Hepatocyte (in vitro differentiated cells): ENCODE results near the gene SHROOM3. TPM values are rescaled to one million over a fixed set of nuclear protein-coding genes. Genes with fewer than 3 reads are reported as not detected.

Source experiments
- DNase-seq: peaks from one replicate; pipeline ENCODE4 v3.0.0-alpha.2; 2016; ENCODE audit warnings: low spot score
- H2AFZ ChIP-seq: fragments of 200-600 bp; sonication (generic); 2 replicates; pipeline ENCODE4 v1.6.0; 2016; ENCODE audit warnings: antibody characterized with exemption, mild to moderate bottlenecking
- H3K27ac ChIP-seq: fragments of 200-600 bp; sonication (generic); 2 replicates; pipeline ENCODE4 v1.5.1; 2016; ENCODE audit warnings: mild to moderate bottlenecking
- H3K27me3 ChIP-seq: fragments of 200-600 bp; sonication (generic); 2 replicates; pipeline ENCODE4 v1.6.1; 2016
- H3K36me3 ChIP-seq: fragments of 200-600 bp; sonication (generic); replicated peaks from 2 replicates; pipeline ENCODE4 v1.5.1; 2016; ENCODE audit warnings: low read depth; ENCODE audit not compliant: insufficient read depth
- H3K4me1 ChIP-seq: fragments of 200-600 bp; sonication (generic); 2 replicates; pipeline ENCODE4 v1.5.1; 2016; ENCODE audit warnings: mild to moderate bottlenecking, moderate library complexity; ENCODE audit not compliant: insufficient read depth
- H3K4me2 ChIP-seq: fragments of 200-600 bp; sonication (generic); 2 replicates; pipeline ENCODE4 v1.6.0; 2016
- H3K4me3 ChIP-seq: fragments of 200-600 bp; sonication (generic); 2 replicates; pipeline ENCODE4 v1.5.1; 2016; ENCODE audit warnings: mild to moderate bottlenecking
- H3K79me2 ChIP-seq: fragments of 200-600 bp; sonication (generic); 2 replicates; pipeline ENCODE4 v1.6.0; 2017; ENCODE audit warnings: mild to moderate bottlenecking
- H3K9me2 ChIP-seq: fragments of 200-600 bp; sonication (generic); replicated peaks from 2 replicates; pipeline ENCODE4 v1.6.0; 2017; ENCODE audit warnings: mild to moderate bottlenecking; ENCODE audit not compliant: insufficient read depth
- H3K9me3 ChIP-seq: fragments of 200-600 bp; sonication (generic); 2 replicates; pipeline ENCODE4 v1.5.1; 2016; ENCODE audit warnings: low read depth, mild to moderate bottlenecking
- H4K20me1 ChIP-seq: fragments of 200-600 bp; sonication (generic); 2 replicates; pipeline ENCODE4 v1.6.0; 2016; ENCODE audit warnings: mild to moderate bottlenecking; ENCODE audit not compliant: insufficient read depth, poor library complexity, severe bottlenecking
- EZH2 ChIP-seq: fragments of 200-600 bp; sonication (generic); IDR thresholded peaks from 2 replicates; pipeline ENCODE4 v1.6.1; 2016; ENCODE audit warnings: antibody characterized with exemption, mild to moderate bottlenecking, borderline replicate concordance
- EZH2phosphoT487 ChIP-seq: fragments of 200-600 bp; sonication (generic); IDR thresholded peaks from one replicate; pipeline ENCODE4 v1.6.1; 2018; ENCODE audit warnings: antibody characterized with exemption, mild to moderate bottlenecking, low read depth, moderate library complexity; ENCODE audit not compliant: unreplicated experiment, severe bottlenecking
- WGBS: methylation state at CpG from one replicate; pipeline ENCODE4 v1.1.6; 2016; ENCODE audit warnings: low lambda C conversion rate; ENCODE audit errors: missing lambda C conversion rate; 5-methylcytosine and 5-hydroxymethylcytosine counted together
- polyA plus RNA-seq: library from polyadenylated mRNA; unstranded; fragments of >200 nt; fragmentation: Nextera tagmentation; extraction: Ambion mirVana; gene quantifications from 2 replicates; pipeline ENCODE4 v1.2.1, GENCODE V29; 2016
- total RNA-seq: library from RNA; depleted of rRNA; stranded (reverse); fragments of >200 nt; gene quantifications from 2 replicates; pipeline ENCODE4 v1.2.3, GENCODE V29; 2014
- TF ChIP-seq, protein P1 (sequence below): fragments of 200-600 bp; sonication (generic); IDR thresholded peaks from 2 replicates; pipeline ENCODE4 v1.5.1; 2016; ENCODE audit warnings: antibody characterized with exemption, mild to moderate bottlenecking; ENCODE audit not compliant: poor library complexity

The SHROOM3 gene
- total and polyA plus RNA-seq, 2 experiments from 2014 or later: 35.0 to 63.1 TPM

- TF ChIP-seq EZH2phosphoT487 (no peak), EZH2 (no peak)
- TF ChIP-seq, protein P1, sequence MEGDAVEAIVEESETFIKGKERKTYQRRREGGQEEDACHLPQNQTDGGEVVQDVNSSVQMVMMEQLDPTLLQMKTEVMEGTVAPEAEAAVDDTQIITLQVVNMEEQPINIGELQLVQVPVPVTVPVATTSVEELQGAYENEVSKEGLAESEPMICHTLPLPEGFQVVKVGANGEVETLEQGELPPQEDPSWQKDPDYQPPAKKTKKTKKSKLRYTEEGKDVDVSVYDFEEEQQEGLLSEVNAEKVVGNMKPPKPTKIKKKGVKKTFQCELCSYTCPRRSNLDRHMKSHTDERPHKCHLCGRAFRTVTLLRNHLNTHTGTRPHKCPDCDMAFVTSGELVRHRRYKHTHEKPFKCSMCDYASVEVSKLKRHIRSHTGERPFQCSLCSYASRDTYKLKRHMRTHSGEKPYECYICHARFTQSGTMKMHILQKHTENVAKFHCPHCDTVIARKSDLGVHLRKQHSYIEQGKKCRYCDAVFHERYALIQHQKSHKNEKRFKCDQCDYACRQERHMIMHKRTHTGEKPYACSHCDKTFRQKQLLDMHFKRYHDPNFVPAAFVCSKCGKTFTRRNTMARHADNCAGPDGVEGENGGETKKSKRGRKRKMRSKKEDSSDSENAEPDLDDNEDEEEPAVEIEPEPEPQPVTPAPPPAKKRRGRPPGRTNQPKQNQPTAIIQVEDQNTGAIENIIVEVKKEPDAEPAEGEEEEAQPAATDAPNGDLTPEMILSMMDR: no peak
- H3K27me3 ChIP-seq: no peaks in the 10 kb centered on the region
- no peak overlapping the region for H3K4me3 ChIP-seq
- H4K20me1 ChIP-seq: no peaks in the 10 kb centered on the region
- no peak overlapping the region for H3K4me2 ChIP-seq
- no peak for DNase-seq
- H3K79me2 ChIP-seq: no peaks in the 10 kb centered on the region
- no peak overlapping the region for H2AFZ ChIP-seq
- H3K9me2 ChIP-seq: no peaks in the 10 kb centered on the region
- no peaks in the 10 kb centered on the region for H3K9me3 ChIP-seq
- H3K4me1 ChIP-seq: no peaks in the 10 kb centered on the region
- H3K36me3 ChIP-seq: no peaks in the 10 kb centered on the region
- no peak overlapping the region for H3K27ac ChIP-seq
- WGBS: 94% methylated on average over 9 of the region's 9 CpGs
Measured at GRCh38 chr4:76441881-76442280, 6.9 kb downstream of the SHROOM3 start.

DNA sequence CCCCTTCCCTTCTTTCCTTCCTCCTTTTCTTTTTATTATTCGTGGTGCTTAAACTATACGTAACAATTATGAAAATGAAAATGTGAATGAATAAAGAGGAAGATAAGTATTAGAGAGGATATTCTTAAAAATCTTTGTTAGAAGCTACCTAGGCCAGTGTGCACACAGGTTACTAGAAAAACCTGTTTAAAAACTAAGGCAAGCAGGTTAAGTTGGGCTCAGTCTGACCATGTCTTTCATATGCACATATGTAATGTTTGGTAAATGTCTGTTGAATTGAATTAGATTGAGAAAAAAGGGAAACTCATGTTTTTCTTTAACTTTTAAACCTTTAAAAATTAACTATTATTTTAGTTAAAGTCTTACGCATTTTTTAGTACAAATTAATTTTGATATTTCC lies 7.8 kb downstream of the SHROOM3 start:
- TF ChIP-seq, protein P1: no peak
- no peak for TF ChIP-seq EZH2
- Histone ChIP-seq H3K9me3 (no peaks in the 10 kb centered on the region), H3K4me1 (no peaks in the 10 kb centered on the region), H2AFZ (no peak overlapping the region), H3K4me3 (no peak overlapping the region), H3K36me3 (no peaks in the 10 kb centered on the region), H3K27me3 (no peaks in the 10 kb centered on the region), H3K9me2 (no peaks in the 10 kb centered on the region), H3K4me2 (no peak overlapping the region), H3K79me2 (no peaks in the 10 kb centered on the region), H4K20me1 (no peaks in the 10 kb centered on the region), H3K27ac (no peak overlapping the region)
- no peak for DNase-seq
- 99% methylated on average over 3 of the region's 3 CpGs for WGBS

DNA sequence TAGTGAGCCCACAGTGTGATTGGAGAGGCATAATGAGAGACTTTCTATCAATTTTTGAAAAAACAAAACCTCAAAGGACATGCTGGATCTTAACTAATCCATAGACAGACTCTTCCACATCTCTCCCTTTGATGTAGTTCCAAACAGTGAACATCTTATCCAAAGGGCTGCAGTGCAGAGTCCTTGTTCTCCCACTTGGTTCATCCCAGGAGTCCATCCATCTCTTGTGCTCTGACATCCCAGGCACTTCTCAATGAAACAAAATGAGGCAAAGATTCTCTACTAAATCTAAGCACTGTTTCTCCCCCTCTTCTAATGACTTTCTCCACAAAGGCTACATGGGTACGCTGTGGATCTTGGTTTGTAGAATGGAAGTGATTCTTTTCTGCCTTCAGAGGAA lies 8.3 kb downstream of the SHROOM3 start:
- Histone ChIP-seq H2AFZ (no peak overlapping the region), H3K27ac (no peak overlapping the region), H3K4me3 (no peak overlapping the region), H4K20me1 (no peaks in the 10 kb centered on the region), H3K27me3 (no peaks in the 10 kb centered on the region), H3K9me2 (no peaks in the 10 kb centered on the region), H3K36me3 (no peaks in the 10 kb centered on the region), H3K4me2 (no peak overlapping the region), H3K9me3 (no peaks in the 10 kb centered on the region), H3K4me1 (no peaks in the 10 kb centered on the region), H3K79me2 (no peaks in the 10 kb centered on the region)
- 100% methylated on average over 1 of the region's 1 CpG for WGBS
- no peak for DNase-seq
- TF ChIP-seq EZH2: no peak
- TF ChIP-seq, protein P1: no peak
- no peak for TF ChIP-seq EZH2phosphoT487

- Histone ChIP-seq H3K27me3 (no peaks in the 10 kb centered on the region), H3K4me1 (no peaks in the 10 kb centered on the region), H3K9me3 (no peaks in the 10 kb centered on the region), H3K4me2 (no peak overlapping the region), H3K4me3 (no peak overlapping the region), H3K27ac (no peak overlapping the region), H2AFZ (no peak overlapping the region), H3K36me3 (no peaks in the 10 kb centered on the region), H3K9me2 (no peaks in the 10 kb centered on the region), H4K20me1 (no peaks in the 10 kb centered on the region), H3K79me2 (no peaks in the 10 kb centered on the region)
- 86% methylated on average over 2 of the region's 2 CpGs for WGBS
- TF ChIP-seq EZH2: no peak
- TF ChIP-seq, protein P1: no peak
- TF ChIP-seq EZH2phosphoT487: no peak
- DNase-seq: no peak
Measured at GRCh38 chr4:76445911-76446310, 10.9 kb downstream of the SHROOM3 start.
